GM21576 (cell line): ENCODE measurements around the gene CYP26C1.

ENCODE experiments used
- ATAC-seq: cut with Tn5 transposase; IDR thresholded peaks from one replicate; pipeline ENCODE4 v1.9.1; 2021; ENCODE audit warnings: mild to moderate bottlenecking, moderate library complexity; ENCODE audit not compliant: unreplicated experiment

Gene CYP26C1

DNA sequence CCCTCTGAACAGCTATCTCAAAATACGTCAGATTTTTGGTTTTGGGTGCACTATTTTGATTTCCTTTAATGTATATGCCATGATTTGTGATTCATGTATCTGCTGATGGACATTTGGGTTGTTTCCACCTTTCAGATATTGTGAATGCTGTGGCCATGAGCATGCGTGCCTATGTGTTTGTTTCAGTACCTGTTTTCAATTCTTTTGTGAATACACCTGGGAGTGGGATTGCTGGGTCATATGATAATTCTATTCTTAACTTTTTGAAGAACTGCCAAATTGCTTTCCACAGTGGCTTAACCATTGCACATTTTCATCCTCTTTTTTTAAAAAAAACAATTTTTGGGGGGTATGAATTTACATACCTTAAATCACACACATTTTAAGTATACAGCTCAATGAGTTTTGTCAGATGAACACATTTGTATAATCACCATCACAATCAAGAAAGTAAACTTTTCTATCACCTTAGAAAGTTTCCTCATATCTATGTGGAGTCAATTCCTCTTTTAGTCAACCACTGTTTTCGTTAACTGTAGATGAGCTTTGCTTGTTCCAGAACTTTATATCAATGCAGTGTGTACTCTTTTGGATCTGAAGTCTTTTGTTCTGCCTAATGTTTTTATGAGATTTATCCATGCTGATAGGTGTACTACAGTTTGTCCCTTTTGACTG lies 50.0 kb downstream of the CYP26C1 start:
- ATAC-seq = peak; percentile 72

GRCh38 chr10:93113042-93113441 lies 52.4 kb downstream of the CYP26C1 start:
- no peak for ATAC-seq

DNA sequence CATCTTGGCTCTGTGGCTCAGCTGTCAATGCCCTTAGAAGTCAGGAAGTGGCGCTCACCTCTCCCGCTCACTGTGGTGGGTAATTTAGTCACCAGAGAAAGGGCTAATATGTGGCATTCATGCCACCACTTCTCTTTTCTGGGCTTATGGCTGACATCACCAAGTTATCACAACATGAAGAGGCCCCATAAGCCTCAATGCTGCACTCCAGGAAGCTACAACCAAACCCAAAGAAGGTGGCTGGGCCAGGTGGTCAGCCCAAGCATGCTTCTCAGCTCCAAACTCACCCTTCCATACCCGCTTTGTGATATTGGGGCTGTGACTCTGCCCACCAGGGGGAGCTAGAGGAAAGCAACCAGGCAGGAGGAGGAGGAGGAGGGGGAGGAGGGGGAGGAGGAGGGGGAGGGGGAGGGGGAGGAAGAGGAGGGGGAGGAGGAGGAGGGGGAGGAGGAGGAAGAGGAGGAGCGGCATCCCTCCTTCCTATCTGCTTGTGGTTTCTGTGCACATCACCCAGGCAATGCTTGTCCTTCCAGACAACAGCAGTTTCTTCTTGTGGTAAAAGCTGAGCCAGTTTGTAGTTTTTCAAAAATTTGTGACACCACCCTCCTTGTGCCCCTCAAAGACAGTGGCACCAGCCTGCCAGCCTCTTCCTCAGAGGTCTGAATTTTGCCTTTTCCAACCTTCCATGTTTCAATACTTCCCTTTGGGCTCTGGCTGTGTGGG lies 55.2 kb downstream of the CYP26C1 start:
- peak; percentile 64 for ATAC-seq
